CMK (cell line): ENCODE data around the gene TXNRD1.
"Not testable (repeated sequence)": the region's sequence is repeated elsewhere in the genome, so short reads cannot be mapped to it uniquely, and the experiment has no call there.

Source experiments
- DNase-seq: peaks from one replicate; pipeline ENCODE4 v3.0.0-alpha.2; 2010; ENCODE audit warnings: low read depth

TXNRD1 gene

DNA sequence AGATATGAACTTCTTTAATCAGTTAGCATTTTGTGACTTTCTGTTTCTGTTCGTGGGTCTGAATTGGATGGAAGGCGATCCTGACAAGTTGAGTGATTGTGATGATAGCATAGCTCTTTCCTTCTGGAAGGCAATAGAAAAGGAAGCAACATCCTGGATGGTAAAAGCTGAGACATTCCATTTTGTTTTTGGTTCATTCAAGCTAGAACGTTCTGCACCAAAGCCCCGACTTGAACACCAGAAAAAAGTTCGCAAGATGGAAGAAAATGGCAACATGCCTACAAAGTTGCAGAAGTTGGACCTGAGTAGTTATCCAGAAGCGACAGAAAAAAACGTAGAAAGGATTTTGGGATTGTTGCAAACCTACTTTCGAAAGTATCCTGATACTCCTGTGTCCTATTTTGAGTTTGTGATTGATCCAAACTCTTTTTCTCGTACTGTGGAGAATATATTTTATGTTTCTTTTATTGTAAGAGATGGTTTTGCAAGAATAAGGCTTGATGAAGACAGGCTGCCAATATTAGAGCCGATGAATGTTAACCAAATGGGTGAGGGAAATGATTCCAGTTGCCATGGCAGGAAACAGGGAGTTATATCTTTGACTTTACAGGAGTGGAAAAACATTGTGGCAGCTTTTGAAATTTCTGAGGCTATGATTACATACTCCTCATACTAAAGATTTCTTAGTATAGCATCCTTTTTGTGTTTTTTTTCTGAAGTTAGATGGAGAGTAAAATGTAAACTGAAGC, 88.9 kb downstream of the TXNRD1 start:
- DNase-seq = no peak

DNA sequence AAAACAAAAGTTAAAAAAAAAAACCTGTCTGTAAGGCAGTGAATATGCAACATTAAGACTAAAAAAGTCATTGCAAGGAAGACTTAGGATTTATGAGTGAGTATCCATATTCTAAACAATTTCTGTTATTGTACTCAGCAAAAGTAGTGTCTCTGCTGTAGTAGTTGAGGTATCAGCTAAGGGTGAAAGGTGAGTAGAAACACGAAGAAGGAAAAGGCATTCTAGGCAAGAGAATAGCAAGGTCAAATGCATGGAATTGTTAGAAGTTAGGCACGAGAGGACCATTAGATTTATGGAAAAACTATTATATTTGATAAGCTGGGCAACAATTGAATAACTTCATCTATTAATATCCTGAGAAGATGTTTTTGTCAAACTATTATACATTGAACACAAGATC, 89.8 kb downstream of the TXNRD1 start:
- DNase-seq = no peak

GRCh38 chr12:104306376-104306775, 90.8 kb downstream of the TXNRD1 start:
- no peak for DNase-seq

DNA sequence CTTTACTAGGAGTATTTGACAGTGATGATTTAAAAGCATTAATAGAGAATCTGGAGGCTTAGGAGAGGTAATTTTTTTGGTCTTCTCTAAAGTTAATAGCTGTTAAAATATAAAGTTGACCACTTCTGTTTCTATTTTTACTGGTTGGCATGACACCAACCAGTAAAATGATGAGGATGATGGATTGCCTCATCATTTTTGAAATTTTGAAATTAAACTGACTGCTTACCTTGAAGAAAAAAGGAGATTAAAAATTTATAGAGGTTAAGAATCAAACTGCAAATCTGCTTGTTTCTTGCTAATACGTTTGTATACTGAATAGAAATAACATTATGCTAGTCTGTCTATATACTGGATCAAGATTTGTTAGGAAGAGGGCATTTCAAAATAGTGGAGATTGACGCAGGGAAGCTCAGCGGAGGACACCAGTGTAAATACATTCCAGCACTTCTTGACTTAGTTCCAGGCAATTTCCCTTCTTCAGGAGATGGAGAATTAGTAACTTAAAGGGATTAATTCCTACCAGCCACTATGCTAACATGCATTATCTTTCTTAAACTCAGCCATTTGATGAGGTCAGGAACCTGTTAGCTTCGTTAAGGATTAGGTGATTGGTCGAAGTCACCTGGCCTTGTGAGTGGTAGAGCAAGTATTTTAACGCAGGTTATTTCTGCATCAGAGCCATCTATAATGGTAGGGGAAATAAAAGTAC, 91.5 kb downstream of the TXNRD1 start:
- DNase-seq = no peak

DNA sequence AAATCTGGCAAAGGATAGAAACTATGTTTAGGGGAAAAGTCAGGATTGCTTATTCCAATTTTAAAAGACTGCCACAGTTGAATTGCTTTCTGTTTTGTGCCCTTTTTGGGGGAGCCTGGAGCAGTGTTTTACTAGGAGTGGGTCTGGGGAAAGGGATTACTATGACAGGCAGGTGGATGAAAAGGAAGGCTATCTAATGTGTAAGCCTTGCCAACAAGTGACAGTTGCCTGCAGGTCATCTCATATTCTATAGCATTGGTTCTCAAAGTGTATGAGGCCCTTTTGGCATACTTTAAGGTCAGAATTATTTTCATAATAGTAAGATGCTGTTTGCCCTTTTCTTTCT, 92.0 kb downstream of the TXNRD1 start:
- DNase-seq = no peak

GRCh38 chr12:104309446-104309993, 93.9 kb downstream of the TXNRD1 start:
- no peak for DNase-seq

GRCh38 chr12:104310751-104311633, 95.4 kb downstream of the TXNRD1 start:
- DNase-seq = no peak

- DNase-seq = no peak
These were observed 96.6 kb downstream of the TXNRD1 start for GRCh38 chr12:104312202-104312601.

DNA sequence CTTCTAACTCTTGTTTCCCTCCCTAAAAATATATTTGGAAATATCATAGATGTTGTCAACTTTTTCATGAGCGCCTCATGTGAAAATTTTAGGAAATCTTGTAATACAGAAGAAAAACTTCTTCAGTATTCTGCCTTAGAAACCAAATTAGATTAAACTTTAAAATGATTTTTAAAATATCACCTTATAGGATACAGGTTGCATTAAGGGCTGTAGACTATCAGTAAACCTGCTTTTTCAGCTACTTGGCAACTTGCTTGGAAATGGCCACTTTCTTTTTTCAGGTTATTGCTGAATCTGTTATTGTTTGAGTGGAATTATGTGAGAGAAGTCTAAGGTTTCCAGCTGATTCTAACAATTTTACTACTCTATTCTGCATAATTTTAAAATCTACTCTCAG, 97.1 kb downstream of the TXNRD1 start:
- DNase-seq = no peak

GRCh38 chr12:104313568-104314241, 98.1 kb downstream of the TXNRD1 start:
- DNase-seq = no peak

- DNase-seq = no peak
These were observed 98.6 kb downstream of the TXNRD1 start for GRCh38 chr12:104314242-104314614.

DNA sequence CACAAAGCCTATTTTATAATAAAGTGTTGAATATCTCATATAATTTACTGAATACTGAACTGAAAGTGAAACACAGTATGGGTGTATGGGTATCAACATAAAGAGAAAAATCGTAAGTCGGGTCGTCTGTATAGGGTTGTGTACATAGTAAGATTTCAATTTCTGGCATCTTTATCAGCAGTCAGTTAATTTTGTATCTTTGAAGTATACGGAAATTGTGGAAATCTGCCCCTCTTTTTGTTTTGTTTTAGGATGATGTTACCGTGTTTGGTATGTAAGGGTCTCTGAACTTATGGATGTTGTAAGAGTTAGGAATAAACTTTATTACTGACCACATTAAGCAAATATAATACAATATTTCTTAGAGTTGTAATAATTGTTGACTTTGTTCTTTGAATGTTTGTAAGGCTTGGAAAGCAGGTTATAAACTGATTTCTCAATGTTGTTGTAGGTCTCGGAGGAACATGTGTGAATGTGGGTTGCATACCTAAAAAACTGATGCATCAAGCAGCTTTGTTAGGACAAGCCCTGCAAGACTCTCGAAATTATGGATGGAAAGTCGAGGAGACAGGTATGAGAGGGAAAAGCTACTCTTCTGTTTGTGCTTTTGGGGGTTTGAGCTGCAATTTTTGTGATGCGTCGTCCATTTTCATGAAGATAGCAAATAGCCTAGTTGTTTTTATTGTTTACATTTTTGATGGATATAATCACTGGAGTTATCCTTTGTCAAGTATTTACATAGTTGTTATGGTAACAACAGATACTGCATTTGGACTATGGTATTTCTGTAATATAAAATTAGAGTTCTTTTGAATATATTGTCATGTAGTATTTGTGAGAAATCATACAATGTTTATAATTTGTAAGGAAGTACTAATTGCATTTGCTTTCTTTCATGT, 100.0 kb downstream of the TXNRD1 start:
- DNase-seq = no peak

DNA sequence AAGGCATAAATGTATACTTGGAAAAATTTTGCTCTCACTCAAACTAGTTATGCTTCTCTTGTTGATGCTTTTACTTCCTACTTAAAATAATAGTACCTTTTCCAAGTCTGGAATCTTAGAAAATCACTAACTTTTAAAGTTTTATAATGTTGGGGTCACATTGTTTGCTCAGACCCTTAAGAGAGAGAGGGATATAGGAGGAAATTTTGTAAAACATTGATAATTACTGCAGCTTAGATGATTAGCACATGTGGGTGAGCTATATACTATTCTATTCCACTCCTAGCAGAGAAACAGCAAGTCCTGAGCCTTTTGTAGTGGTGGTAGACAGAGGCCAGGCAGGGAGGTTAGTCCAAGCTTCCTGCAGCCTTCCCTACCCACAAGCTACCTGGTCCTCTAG, 101.4 kb downstream of the TXNRD1 start:
- no peak for DNase-seq

DNA sequence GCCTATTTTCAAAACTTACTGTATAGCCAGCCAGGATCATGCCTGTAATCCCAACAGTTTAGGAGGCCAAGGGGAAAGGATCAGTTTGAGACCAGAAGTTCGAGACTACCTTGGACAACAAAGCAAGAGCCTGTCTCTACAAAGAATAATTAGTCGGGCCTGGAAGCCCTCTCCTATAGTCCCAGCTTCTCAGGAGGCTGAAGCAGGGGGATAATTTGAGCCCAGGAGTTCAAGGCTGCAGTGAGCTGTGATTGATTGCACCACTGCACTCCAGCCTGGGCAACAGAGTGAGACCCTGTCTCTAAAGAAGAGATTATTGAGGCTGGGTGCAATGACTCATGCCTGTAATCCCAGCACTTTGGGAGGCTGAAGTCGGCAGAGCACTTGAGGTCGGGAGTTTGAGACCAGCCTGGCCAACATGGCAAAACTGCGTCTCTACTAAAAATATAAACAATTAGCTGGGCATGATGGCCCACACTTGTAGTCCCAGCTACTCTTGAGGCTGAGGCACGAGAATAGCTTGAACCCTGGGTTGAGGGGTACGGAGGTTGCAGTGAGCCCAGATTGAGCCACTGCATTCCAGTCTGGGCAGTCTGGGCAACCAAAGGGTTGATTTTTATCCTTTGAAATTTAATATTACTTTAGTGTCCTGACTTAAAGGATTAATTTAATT, 102.1 kb downstream of the TXNRD1 start:
- DNase-seq = no peak

DNA sequence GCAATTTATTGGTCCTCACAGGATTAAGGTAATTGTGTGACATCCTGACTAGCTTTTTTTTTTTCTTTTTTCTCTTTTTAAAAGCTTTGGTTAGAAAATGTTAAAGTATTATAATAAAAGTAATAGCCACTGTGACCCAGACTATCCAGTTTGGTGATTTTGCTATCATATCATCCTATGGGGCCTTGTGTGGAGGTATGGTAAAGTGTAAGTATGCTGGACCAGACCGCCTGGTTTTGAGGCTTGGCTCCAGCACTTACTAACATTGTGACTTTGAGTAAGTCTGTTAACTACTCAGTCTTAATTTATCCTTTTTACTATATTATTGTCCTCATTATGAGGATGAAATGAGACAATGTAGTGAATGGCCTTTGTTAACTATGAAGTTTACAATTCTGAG, 103.4 kb downstream of the TXNRD1 start:
- no peak for DNase-seq

- no peak for DNase-seq
These were observed 104.5 kb downstream of the TXNRD1 start for GRCh38 chr12:104319918-104320626.

GRCh38 chr12:104320627-104321024, 105.0 kb downstream of the TXNRD1 start:
- DNase-seq = no peak

DNA sequence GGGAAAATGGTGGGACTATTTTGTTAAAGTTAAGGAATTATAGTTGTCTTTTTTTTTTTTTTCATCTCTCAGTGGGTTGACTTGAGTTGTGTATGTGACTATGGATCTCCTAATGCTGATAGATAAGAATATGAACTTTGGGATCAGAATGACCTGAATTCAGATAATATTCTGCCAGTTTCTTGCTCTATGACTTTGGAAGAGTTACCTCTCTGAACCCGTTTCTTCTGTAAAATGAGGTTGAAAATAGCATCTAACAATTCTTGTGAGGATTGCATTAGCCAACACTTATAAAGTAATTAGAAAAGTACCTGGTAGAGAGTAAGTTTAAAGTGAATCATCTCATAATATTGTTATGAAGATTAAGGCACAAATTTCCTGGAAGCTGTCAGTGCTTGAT, 106.4 kb downstream of the TXNRD1 start:
- no peak for DNase-seq

DNA sequence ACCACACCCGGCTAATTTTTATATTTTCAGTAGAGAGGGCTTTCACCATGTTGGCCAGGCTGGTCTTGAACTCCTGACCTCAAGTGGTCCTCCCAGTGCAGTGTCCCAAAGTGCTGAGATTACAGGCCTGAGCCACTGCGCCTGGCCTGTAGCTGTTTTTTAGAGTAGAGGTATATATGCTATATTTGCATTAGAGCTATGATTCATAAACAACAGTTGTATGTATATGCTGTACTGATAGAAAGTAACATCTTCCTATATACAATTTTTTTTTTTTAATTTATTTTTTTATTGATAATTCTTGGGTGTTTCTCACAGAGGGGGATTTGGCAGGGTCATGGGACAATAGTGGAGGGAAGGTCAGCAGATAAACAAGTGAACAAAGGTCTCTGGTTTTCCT, 107.0 kb downstream of the TXNRD1 start:
- not testable (repeated sequence) for DNase-seq

DNA sequence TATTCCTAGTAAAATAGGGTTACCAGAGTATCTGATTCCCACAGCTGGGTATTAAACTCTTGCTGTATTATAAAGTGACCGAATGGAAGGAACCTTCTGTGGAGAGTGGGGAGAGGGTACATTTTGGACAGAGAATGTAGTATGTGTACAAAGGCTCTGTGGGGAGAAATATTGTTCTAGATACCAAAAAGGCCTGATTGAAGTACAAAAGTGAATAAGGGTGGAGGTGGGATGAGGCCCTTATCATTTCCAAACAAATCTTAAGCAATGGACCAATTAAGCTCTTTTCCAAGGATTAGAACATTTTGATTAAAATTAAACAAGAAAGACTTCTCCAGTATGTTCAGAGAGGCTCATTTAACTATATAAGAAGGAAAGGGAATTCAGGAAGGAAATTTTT, 108.3 kb downstream of the TXNRD1 start:
- DNase-seq = no peak
